Measurements from ENCODE around the gene ANKS6. TPM values are rescaled to one million over a fixed set of nuclear protein-coding genes. Genes with fewer than 3 reads are reported as not detected.

ANKS6 gene
- total RNA-seq, 1 experiment from 2014 or later: 21.1 TPM

- Histone ChIP-seq H3K9me3 (no peaks in the 10 kb centered on the region), H3K36me3 (ENCODE audit: control insufficient read depth, insufficient read depth, low read length) (no peaks in the 10 kb centered on the region; the same call in 1 of the 2 replicates), H3K27me3 (replicated peaks; ENCODE audit: control insufficient read depth, insufficient read depth, low read length) (no peaks in the 10 kb centered on the region), H3K4me3 (ENCODE audit: low read depth, low read length) (no peak overlapping the region), H3K4me1 (no peaks in the 10 kb centered on the region)
- TF ChIP-seq, protein P1, sequence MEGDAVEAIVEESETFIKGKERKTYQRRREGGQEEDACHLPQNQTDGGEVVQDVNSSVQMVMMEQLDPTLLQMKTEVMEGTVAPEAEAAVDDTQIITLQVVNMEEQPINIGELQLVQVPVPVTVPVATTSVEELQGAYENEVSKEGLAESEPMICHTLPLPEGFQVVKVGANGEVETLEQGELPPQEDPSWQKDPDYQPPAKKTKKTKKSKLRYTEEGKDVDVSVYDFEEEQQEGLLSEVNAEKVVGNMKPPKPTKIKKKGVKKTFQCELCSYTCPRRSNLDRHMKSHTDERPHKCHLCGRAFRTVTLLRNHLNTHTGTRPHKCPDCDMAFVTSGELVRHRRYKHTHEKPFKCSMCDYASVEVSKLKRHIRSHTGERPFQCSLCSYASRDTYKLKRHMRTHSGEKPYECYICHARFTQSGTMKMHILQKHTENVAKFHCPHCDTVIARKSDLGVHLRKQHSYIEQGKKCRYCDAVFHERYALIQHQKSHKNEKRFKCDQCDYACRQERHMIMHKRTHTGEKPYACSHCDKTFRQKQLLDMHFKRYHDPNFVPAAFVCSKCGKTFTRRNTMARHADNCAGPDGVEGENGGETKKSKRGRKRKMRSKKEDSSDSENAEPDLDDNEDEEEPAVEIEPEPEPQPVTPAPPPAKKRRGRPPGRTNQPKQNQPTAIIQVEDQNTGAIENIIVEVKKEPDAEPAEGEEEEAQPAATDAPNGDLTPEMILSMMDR (IDR thresholded peaks at IDR 0.05; ENCODE audit: insufficient read depth in 1 of 2, low read depth in 1 of 2, low read length in 1 of 2, severe bottlenecking in 1 of 2, unreplicated experiment in 1 of 2): no peak
- Mint-ChIP-seq H3K36me3 (ENCODE audit: insufficient read depth, unreplicated experiment) (peaks cover 4% of the 10 kb centered on the region), H3K9me3 (ENCODE audit: unreplicated experiment) (no peaks in the 10 kb centered on the region), H3K4me3 (ENCODE audit: unreplicated experiment) (no peak overlapping the region), H3K27ac (ENCODE audit: unreplicated experiment) (no peak overlapping the region), H3K4me1 (ENCODE audit: low read depth, unreplicated experiment) (no peaks in the 10 kb centered on the region), H3K27me3 (ENCODE audit: insufficient read depth, unreplicated experiment) (no peaks in the 10 kb centered on the region)
- DNase-seq: no peak
- no TSS peak for BruUV-seq (replicated peaks)
- CTCF ChIA-PET: no interaction called here
- intact Hi-C loops (cut with micrococcal nuclease; ENCODE audit: unreplicated experiment): no loop called here
- POLR2A ChIA-PET: no interaction called here
Measured at GRCh38 chr9:98747476-98747875, 48.9 kb downstream of the ANKS6 start.

- no peaks in the 10 kb centered on the region for H3K4me1 ChIP-seq
- no peaks in the 10 kb centered on the region for H3K36me3 Mint-ChIP-seq (ENCODE audit: insufficient read depth, unreplicated experiment)
- H3K27ac Mint-ChIP-seq (ENCODE audit: unreplicated experiment): no peak overlapping the region
- intact Hi-C loops (cut with micrococcal nuclease; ENCODE audit: unreplicated experiment): no loop called here
- H3K4me1 Mint-ChIP-seq (ENCODE audit: low read depth, unreplicated experiment): no peaks in the 10 kb centered on the region
- H3K4me3 Mint-ChIP-seq (ENCODE audit: unreplicated experiment): no peak overlapping the region
- ChIA-PET CTCF (interaction anchor here (0.6 kb wide), 2 partner anchors 151 to 156 kb away, joined by 3 to 7 read pairs; no protein-coding TSS in a partner anchor), POLR2A (no interaction called here)
- BruUV-seq (replicated peaks): no TSS peak
- no peak for DNase-seq
- no peaks in the 10 kb centered on the region for H3K9me3 Mint-ChIP-seq (ENCODE audit: unreplicated experiment)
- H3K4me3 ChIP-seq (ENCODE audit: low read depth, low read length): no peak overlapping the region
- H3K36me3 ChIP-seq (ENCODE audit: control insufficient read depth, insufficient read depth, low read length): no peaks in the 10 kb centered on the region
- no peaks in the 10 kb centered on the region for H3K9me3 ChIP-seq
- no peaks in the 10 kb centered on the region for H3K27me3 Mint-ChIP-seq (ENCODE audit: insufficient read depth, unreplicated experiment)
- TF ChIP-seq, protein P1 (IDR thresholded peaks at IDR 0.05; ENCODE audit: insufficient read depth in 1 of 2, low read depth in 1 of 2, low read length in 1 of 2, severe bottlenecking in 1 of 2, unreplicated experiment in 1 of 2): no peak
- no peaks in the 10 kb centered on the region for H3K27me3 ChIP-seq (replicated peaks; ENCODE audit: control insufficient read depth, insufficient read depth, low read length)
Measured at GRCh38 chr9:98745470-98745869, 50.9 kb downstream of the ANKS6 start.

GRCh38 chr9:98743818-98744611 lies 52.3 kb downstream of the ANKS6 start:
- Mint-ChIP-seq H3K27ac (ENCODE audit: unreplicated experiment) (no peak overlapping the region), H3K36me3 (ENCODE audit: insufficient read depth, unreplicated experiment) (no peaks in the 10 kb centered on the region), H3K27me3 (ENCODE audit: insufficient read depth, unreplicated experiment) (no peaks in the 10 kb centered on the region), H3K4me1 (ENCODE audit: low read depth, unreplicated experiment) (no peaks in the 10 kb centered on the region), H3K9me3 (ENCODE audit: unreplicated experiment) (no peaks in the 10 kb centered on the region), H3K4me3 (ENCODE audit: unreplicated experiment) (no peak overlapping the region)
- TF ChIP-seq, protein P1 (IDR thresholded peaks at IDR 0.05; ENCODE audit: insufficient read depth in 1 of 2, low read depth in 1 of 2, low read length in 1 of 2, severe bottlenecking in 1 of 2, unreplicated experiment in 1 of 2): no peak
- POLR2A ChIA-PET: no interaction called here
- Histone ChIP-seq H3K4me1 (no peaks in the 10 kb centered on the region), H3K9me3 (no peaks in the 10 kb centered on the region), H3K27me3 (replicated peaks; ENCODE audit: control insufficient read depth, insufficient read depth, low read length) (no peaks in the 10 kb centered on the region), H3K36me3 (ENCODE audit: control insufficient read depth, insufficient read depth, low read length) (no peaks in the 10 kb centered on the region), H3K4me3 (ENCODE audit: low read depth, low read length) (no peak overlapping the region)
- CTCF ChIA-PET: no interaction called here
- DNase-seq: no peak
- intact Hi-C loops (cut with micrococcal nuclease; ENCODE audit: unreplicated experiment): no loop called here
- no TSS peak for BruUV-seq (replicated peaks)

Measured in Caco-2 (cell line).